ENCODE data around the gene TSSK3.

DNA sequence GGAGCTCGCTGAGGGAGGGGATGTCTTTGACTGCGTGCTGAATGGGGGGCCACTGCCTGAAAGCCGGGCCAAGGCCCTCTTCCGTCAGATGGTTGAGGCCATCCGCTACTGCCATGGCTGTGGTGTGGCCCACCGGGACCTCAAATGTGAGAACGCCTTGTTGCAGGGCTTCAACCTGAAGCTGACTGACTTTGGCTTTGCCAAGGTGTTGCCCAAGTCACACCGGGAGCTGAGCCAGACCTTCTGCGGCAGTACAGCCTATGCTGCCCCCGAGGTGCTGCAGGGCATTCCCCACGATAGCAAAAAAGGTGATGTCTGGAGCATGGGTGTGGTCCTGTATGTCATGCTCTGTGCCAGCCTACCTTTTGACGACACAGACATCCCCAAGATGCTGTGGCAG is 1.4 kb downstream of the TSSK3 start:
- TF ChIP-seq CTCF (IDR thresholded peaks at IDR 0.05 in 4 of 5, conservative IDR thresholded peaks at IDR 0.05 in 1 of 5) (no peak), POLR2A (IDR thresholded peaks at IDR 0.05) (no peak)

Data from gastrocnemius medialis (tissue), 4 donors.